Measurements from ENCODE around the gene EYS. TPM values are rescaled to one million over a fixed set of nuclear protein-coding genes. Genes with fewer than 3 reads are reported as not detected.

EYS gene
- total RNA-seq, 1 donor from 2014 or later = 0.08 TPM

DNA sequence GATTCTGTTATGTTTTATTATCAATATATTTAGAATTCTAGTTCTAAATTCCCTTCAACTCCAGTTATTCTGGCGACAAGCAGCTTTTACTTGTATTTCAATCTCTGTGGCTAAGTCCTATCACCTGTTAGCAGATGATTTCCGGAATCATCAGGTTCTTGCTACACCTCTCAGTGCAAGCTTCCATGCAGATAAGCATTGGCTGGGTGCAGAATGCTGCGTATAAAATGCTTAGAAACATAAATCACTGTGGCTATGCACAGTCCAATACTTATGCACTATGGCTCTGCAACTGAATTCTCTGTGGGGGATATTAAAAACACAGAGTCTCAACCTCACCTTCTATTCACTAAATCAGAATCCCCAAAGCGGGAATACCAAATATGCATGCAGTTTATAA lies 720.0 kb downstream of the EYS start:
- Histone ChIP-seq H3K27ac (replicated peaks) (no peak overlapping the region), H3K36me3 (no peaks in the 10 kb centered on the region), H3K4me3 (no peak overlapping the region), H3K27me3 (ENCODE audit: low read depth) (no peaks in the 10 kb centered on the region), H3K4me1 (no peaks in the 10 kb centered on the region), H3K9me3 (replicated peaks) (no peaks in the 10 kb centered on the region)
- TF ChIP-seq, protein P1, sequence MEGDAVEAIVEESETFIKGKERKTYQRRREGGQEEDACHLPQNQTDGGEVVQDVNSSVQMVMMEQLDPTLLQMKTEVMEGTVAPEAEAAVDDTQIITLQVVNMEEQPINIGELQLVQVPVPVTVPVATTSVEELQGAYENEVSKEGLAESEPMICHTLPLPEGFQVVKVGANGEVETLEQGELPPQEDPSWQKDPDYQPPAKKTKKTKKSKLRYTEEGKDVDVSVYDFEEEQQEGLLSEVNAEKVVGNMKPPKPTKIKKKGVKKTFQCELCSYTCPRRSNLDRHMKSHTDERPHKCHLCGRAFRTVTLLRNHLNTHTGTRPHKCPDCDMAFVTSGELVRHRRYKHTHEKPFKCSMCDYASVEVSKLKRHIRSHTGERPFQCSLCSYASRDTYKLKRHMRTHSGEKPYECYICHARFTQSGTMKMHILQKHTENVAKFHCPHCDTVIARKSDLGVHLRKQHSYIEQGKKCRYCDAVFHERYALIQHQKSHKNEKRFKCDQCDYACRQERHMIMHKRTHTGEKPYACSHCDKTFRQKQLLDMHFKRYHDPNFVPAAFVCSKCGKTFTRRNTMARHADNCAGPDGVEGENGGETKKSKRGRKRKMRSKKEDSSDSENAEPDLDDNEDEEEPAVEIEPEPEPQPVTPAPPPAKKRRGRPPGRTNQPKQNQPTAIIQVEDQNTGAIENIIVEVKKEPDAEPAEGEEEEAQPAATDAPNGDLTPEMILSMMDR (IDR thresholded peaks at IDR 0.05; ENCODE audit: borderline replicate concordance) = no peak
- no peak for DNase-seq
- intact Hi-C loops (cut with micrococcal nuclease) = no loop called here

DNA sequence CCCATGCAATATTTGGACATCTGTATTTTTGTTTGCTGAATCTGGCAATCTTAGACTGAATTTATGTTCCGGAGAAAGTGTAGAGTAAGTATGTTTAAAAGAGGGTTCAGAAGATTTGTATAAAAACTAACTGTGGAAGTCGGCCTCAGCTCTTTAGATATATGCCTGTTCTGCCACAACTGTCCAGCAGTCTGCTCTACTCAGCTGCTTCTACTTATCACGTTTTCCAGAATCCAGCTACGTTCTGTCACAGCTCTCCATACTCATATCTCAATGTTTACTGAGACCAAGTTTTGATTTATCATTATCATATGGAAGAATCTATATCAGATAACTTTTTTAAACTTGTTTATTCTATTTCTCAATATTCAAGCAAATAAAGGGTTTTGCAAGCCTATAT lies 721.3 kb downstream of the EYS start:
- TF ChIP-seq, protein P1 (IDR thresholded peaks at IDR 0.05; ENCODE audit: borderline replicate concordance) = no peak
- Histone ChIP-seq H3K36me3 (no peaks in the 10 kb centered on the region), H3K4me3 (no peak overlapping the region), H3K27me3 (ENCODE audit: low read depth) (no peaks in the 10 kb centered on the region), H3K9me3 (replicated peaks) (no peaks in the 10 kb centered on the region), H3K27ac (replicated peaks) (no peak overlapping the region), H3K4me1 (no peaks in the 10 kb centered on the region)
- no peak for DNase-seq
- intact Hi-C loops (cut with micrococcal nuclease) = no loop called here

DNA sequence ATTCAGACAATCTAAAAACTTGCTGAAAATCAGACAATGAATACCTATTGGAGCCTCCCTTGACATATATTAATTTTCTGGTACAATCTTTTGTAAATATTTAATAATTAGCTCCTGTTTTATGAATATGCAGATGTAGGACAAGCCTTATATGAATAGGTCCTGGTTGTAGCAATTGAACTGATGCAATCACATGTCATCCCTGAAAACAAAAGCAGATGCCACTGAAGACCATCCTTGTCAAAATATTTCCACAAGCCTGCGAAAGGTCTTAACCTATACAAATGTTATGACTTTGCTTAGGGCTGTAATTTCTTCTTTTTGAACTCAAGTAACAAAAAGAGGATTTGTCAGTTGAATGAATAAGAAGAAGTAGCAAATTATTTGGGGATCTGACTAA lies 722.1 kb downstream of the EYS start:
- no peaks in the 10 kb centered on the region for H3K27me3 ChIP-seq (ENCODE audit: low read depth)
- H3K27ac ChIP-seq (replicated peaks) = no peak overlapping the region
- H3K9me3 ChIP-seq (replicated peaks) = no peaks in the 10 kb centered on the region
- H3K36me3 ChIP-seq = no peaks in the 10 kb centered on the region
- no peak for DNase-seq
- TF ChIP-seq, protein P1 (IDR thresholded peaks at IDR 0.05; ENCODE audit: borderline replicate concordance) = no peak
- no peaks in the 10 kb centered on the region for H3K4me1 ChIP-seq
- intact Hi-C loops (cut with micrococcal nuclease) = no loop called here
- no peak overlapping the region for H3K4me3 ChIP-seq

DNA sequence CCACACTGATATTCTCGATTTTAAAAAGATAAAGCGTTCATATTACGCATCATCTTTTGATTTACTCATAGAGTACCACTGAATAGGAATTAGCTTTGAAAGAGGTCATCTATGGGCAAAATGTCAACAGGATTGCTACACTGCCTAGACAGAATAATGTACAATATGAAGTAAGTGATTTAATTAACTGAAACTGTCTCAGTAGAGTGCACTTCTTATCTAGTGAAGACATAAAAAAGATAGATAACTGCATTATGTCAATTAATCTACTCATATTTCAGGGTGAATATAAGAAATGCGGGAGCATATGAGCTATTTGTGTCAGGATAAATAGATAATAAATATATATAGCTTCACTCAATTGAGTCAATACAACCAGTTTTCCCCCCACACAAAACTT lies 723.9 kb downstream of the EYS start:
- TF ChIP-seq, protein P1 (IDR thresholded peaks at IDR 0.05; ENCODE audit: borderline replicate concordance) = no peak
- intact Hi-C loops (cut with micrococcal nuclease) = no loop called here

DNA sequence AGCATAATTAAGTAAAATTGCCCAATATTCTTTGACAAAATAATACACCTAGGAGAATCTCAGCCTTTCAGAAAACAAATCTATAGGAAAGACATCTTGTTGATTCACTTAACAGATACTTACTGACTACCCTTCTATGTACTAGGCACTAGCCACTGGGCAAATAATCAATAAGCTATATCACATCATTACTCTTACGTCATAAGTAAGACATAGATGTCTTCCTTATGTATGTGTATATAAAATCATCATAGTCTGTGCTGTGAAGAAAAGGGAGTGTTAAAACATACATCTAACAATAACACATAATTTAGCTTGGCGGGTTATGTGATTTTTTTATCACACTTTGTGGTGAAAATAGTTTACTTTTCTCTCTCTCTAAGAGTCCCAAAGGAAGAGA lies 733.9 kb downstream of the EYS start:
- DNase-seq = no peak
- Histone ChIP-seq H3K9me3 (replicated peaks) (peaks cover 9% of the 10 kb centered on the region), H3K36me3 (no peaks in the 10 kb centered on the region), H3K27ac (replicated peaks) (no peak overlapping the region), H3K4me3 (no peak overlapping the region), H3K27me3 (ENCODE audit: low read depth) (no peaks in the 10 kb centered on the region), H3K4me1 (no peaks in the 10 kb centered on the region)
- TF ChIP-seq, protein P1 (IDR thresholded peaks at IDR 0.05; ENCODE audit: borderline replicate concordance) = no peak
- intact Hi-C loops (cut with micrococcal nuclease) = no loop called here

More for the DNA sequence above, 723.9 kb downstream of the EYS start:
- no peaks in the 10 kb centered on the region for H3K27me3 ChIP-seq (ENCODE audit: low read depth)
- H3K36me3 ChIP-seq = no peaks in the 10 kb centered on the region
- no peaks in the 10 kb centered on the region for H3K4me1 ChIP-seq
- no peak overlapping the region for H3K4me3 ChIP-seq
- H3K27ac ChIP-seq (replicated peaks) = no peak overlapping the region
- no peaks in the 10 kb centered on the region for H3K9me3 ChIP-seq (replicated peaks)
- no peak for DNase-seq

DNA sequence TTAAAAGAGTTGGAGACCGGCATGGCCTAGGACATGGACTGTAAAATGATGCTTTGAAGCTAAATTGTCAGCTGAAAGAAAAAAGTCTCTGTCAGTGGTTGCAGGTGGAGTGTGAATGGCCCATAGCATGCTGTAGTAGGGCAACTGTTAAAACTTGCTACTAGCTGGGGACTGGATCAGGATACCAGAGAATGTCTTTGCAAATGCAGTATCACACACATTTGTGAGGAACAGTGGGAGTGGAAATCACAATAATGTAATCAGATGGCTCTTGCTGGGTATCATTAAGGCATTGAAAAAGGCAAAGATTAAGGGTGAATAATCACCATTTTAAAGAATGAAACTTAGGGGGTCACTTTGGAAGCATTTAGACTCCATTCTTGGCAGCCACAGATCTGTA lies 737.9 kb downstream of the EYS start:
- Histone ChIP-seq H3K36me3 (no peaks in the 10 kb centered on the region), H3K4me1 (no peaks in the 10 kb centered on the region), H3K27me3 (ENCODE audit: low read depth) (no peaks in the 10 kb centered on the region), H3K9me3 (replicated peaks) (peaks cover 3% of the 10 kb centered on the region), H3K27ac (replicated peaks) (no peak overlapping the region), H3K4me3 (no peak overlapping the region)
- intact Hi-C loops (cut with micrococcal nuclease) = no loop called here
- TF ChIP-seq, protein P1 (IDR thresholded peaks at IDR 0.05; ENCODE audit: borderline replicate concordance) = no peak
- DNase-seq = no peak

Measured in left ventricle myocardium inferior (tissue), 1 donor.